K562 (cell line): Measurements from ENCODE around the gene NFYC. TPM values are rescaled to one million over a fixed set of nuclear protein-coding genes. Genes with fewer than 3 reads are reported as not detected.

Source experiments
- ATAC-seq: fragments of 200-7000 bp; cut with Tn5 transposase; 3 replicates; pipeline ENCODE4 v1.9.1; 2020; ENCODE audit warnings: moderate library complexity
- BruUV-seq: library from RNA; stranded (reverse); fragments of 400-500 nt; replicated peaks from 2 replicates; lab custom pipeline; 2021; lab: Mats Ljungman, UMichigan
- CTCF ChIA-PET: fragments of 300-600 bp; formaldehyde crosslinking; extraction: SDS; loops from one replicate; lab custom pipeline; 2021; ENCODE audit warnings: low intra/inter-chr PET ratio; lab: Yijun Ruan, JAX
- POLR2A ChIA-PET: fragments of 300-600, 350-650 bp; sonication (Branson Sonifier 250); formaldehyde crosslinking; extraction: SDS; loops from one replicate; lab custom pipeline; 2021; ENCODE audit warnings: antibody characterized with exemption, inconsistent platforms; lab: Yijun Ruan, JAX
- DNase-seq, 4 experiments: peaks; one replicate each; pipeline versions ENCODE4 v3.0.0 to v3.0.0-alpha.2; 2011 to 2018; ENCODE audit warnings: low spot score in 3 of 4, mixed read lengths in 3 of 4; ENCODE audit errors: extremely low read depth in 1 of 4
- FAIRE-seq: peaks from 2 replicates; lab custom pipeline; 2011; peaks lifted over from hg19 to GRCh38; lab: Jason Lieb, UNC
- H2AFZ ChIP-seq: 2 replicates; pipeline ENCODE4 v1.6.0; 2011; ENCODE audit warnings: low read depth, low read length, control low read depth, inconsistent platforms
- H3K27ac ChIP-seq: fragments of 200-600 bp; 3 replicates; pipeline ENCODE4 v1.8.0; 2011; ENCODE audit warnings: low read depth, mild to moderate bottlenecking, control low read depth, inconsistent platforms, low read length, moderate library complexity, mixed read lengths; ENCODE audit errors: extremely low read depth
- H3K27me3 ChIP-seq, 2 experiments: fragments of 300-600 bp in 1 of 2; 2 replicates in 1 of 2; 3 replicates in 1 of 2; pipeline versions ENCODE4 v1.6.0 to v1.8.0; 2011; ENCODE audit warnings: inconsistent platforms in 2 of 2, low read length in 2 of 2, mild to moderate bottlenecking in 1 of 2, mixed read lengths in 1 of 2, moderate library complexity in 1 of 2; ENCODE audit not compliant: control insufficient read depth in 2 of 2, insufficient read depth in 2 of 2
- H3K36me3 ChIP-seq: fragments of 300-600 bp; 3 replicates; pipeline ENCODE4 v1.8.0; 2011; ENCODE audit warnings: mild to moderate bottlenecking, low read length, inconsistent platforms; ENCODE audit not compliant: control insufficient read depth, insufficient read depth
- H3K4me1 ChIP-seq, 2 experiments: fragments of 200-600 bp in 1 of 2; replicated peaks in 1 of 2; 2 replicates in 1 of 2; 3 replicates in 1 of 2; pipeline versions ENCODE4 v1.5.1 to v1.8.0; 2011; ENCODE audit warnings: inconsistent platforms in 2 of 2, low read length in 2 of 2, mild to moderate bottlenecking in 1 of 2, mixed read lengths in 1 of 2, moderate library complexity in 1 of 2; ENCODE audit not compliant: control insufficient read depth in 2 of 2, insufficient read depth in 2 of 2
- H3K4me2 ChIP-seq: 2 replicates; pipeline ENCODE4 v1.6.1; 2011; ENCODE audit warnings: low read length, control low read depth, inconsistent platforms, mixed read lengths; ENCODE audit not compliant: insufficient read depth
- H3K4me3 ChIP-seq: fragments of 200-600 bp; sonication (generic), shearing (Covaris generic); 2 replicates; pipeline ENCODE4 v1.5.1; 2016; ENCODE audit warnings: control low read depth, inconsistent platforms
- H3K79me2 ChIP-seq: fragments of 200-600 bp; 3 replicates; pipeline ENCODE4 v1.8.0; 2011; ENCODE audit warnings: low read length, inconsistent platforms; ENCODE audit not compliant: control insufficient read depth, insufficient read depth
- H3K9ac ChIP-seq, 2 experiments: 2 replicates each; pipeline versions ENCODE4 v1.6.0 to v1.6.1; 2011; ENCODE audit warnings: low read depth in 2 of 2, low read length in 2 of 2, control low read depth in 1 of 2, inconsistent platforms in 1 of 2, mild to moderate bottlenecking in 1 of 2, mixed read lengths in 1 of 2; ENCODE audit not compliant: insufficient read depth in 1 of 2
- H3K9me1 ChIP-seq: one replicate; pipeline ENCODE4 v1.6.0; 2011; ENCODE audit warnings: inconsistent platforms, mild to moderate bottlenecking, low read length, moderate library complexity; ENCODE audit not compliant: control insufficient read depth, insufficient read depth
- H3K9me3 ChIP-seq: replicated peaks from 2 replicates; pipeline ENCODE4 v1.5.1; 2011; ENCODE audit warnings: low read depth, low read length, inconsistent platforms; ENCODE audit not compliant: control insufficient read depth, insufficient read depth
- H4K20me1 ChIP-seq: replicated peaks from 2 replicates; pipeline ENCODE4 v1.6.1; 2011; ENCODE audit warnings: low read length, inconsistent platforms, mixed read lengths; ENCODE audit not compliant: control insufficient read depth, insufficient read depth
- BMI1 ChIP-seq: fragments of 150-350 bp; IDR thresholded peaks from 2 replicates; pipeline ENCODE4 v1.6.1; 2014; ENCODE audit warnings: low read length
- HNRNPL ChIP-seq: fragments of 200-400 bp; formaldehyde crosslinking; IDR thresholded peaks from 2 replicates; pipeline ENCODE4 v1.6.1; 2017; ENCODE audit warnings: low read depth, mild to moderate bottlenecking, low read length
- RBM34 ChIP-seq: fragments of 200-400 bp; formaldehyde crosslinking; IDR thresholded peaks from 2 replicates; pipeline ENCODE4 v1.6.1; 2018; ENCODE audit warnings: low read length, borderline replicate concordance; ENCODE audit not compliant: insufficient read depth
- SMAD2 ChIP-seq: fragments of 150-350 bp; IDR thresholded peaks from 2 replicates; pipeline ENCODE4 v1.6.1; 2014; ENCODE audit warnings: low read depth, mild to moderate bottlenecking, low read length
- SPI1 ChIP-seq: IDR thresholded peaks from 2 replicates; pipeline ENCODE4 v1.6.1; 2011; ENCODE audit warnings: low read depth, low read length, control low read depth, borderline replicate concordance
- TCF15 ChIP-seq: fragments of 250-450 bp; sonication (Bioruptor Pico); IDR thresholded peaks from 2 replicates; pipeline ENCODE4 v1.8.0; 2022; ENCODE audit warnings: moderate library complexity, mild to moderate bottlenecking, inconsistent platforms
- ZEB2 ChIP-seq: fragments of 450-650 bp; IDR thresholded peaks from 2 replicates; pipeline ENCODE4 v1.6.1; 2016
- ZNF140 ChIP-seq: fragments of 250-450 bp; sonication (Bioruptor Pico); IDR thresholded peaks from 2 replicates; pipeline ENCODE4 v1.8.0; 2021; ENCODE audit warnings: moderate library complexity, mild to moderate bottlenecking, inconsistent platforms
- WGBS: fragments of 100-300 bp; shearing (Covaris generic); methylation state at CpG from one replicate; pipeline ENCODE4 v1.1.6; 2016; ENCODE audit warnings: low coverage, mixed read lengths; ENCODE audit not compliant: insufficient coverage; ENCODE audit errors: missing lambda C conversion rate; 5-methylcytosine and 5-hydroxymethylcytosine counted together
- in situ Hi-C: fragments of 300-500 bp; cut with MboI; formaldehyde crosslinking; loops from 4 replicates; pipeline ENCODE4 v1.15.0; 2018; ENCODE audit warnings: inconsistent platforms, mixed read lengths
- intact Hi-C: fragments of 100-400 bp; cut with micrococcal nuclease; formaldehyde crosslinking; loops from 2 replicates; pipeline ENCODE4 v1.14.2; 2022
- polyA plus RNA-seq, 8 experiments: library from polyadenylated mRNA; depleted of rRNA in 4 of 8; stranded (reverse) in 5 of 8; unstranded in 3 of 8; fragments of >200 nt; fragmentation: Nextera tagmentation in 2 of 8; fragmentation: Illumina TruSeq in 1 of 8; extraction: Ambion mirVana in 2 of 8; extraction: Trizol in 1 of 8; gene quantifications; 2 replicates each; pipeline versions ENCODE4 v1.2.1 to v1.2.3, GENCODE V29; 2011 to 2014; ENCODE audit warnings: inconsistent platforms in 1 of 8, missing spikeins in 1 of 8
- total RNA-seq, 7 experiments: library from RNA; depleted of rRNA in 6 of 7; stranded (reverse); fragments of >200 nt in 6 of 7; fragmentation: Illumina TruSeq in 2 of 7; extraction: Trizol in 2 of 7; gene quantifications; 2 replicates each; pipeline versions ENCODE4 v1.2.1 to v1.2.3, GENCODE V29; 2011 to 2021; ENCODE audit warnings: low replicate concordance in 1 of 7

NFYC gene
- total and polyA plus RNA-seq, 9 of the 15 experiments (the other 6 are each of a cell fraction or from before 2014, with no cell fraction given) = 4.8 to 59.8 (median 41.1) TPM

GRCh38 chr1:40797668-40798010 is 106.1 kb downstream of the NFYC start (continued):
- TF ChIP-seq BMI1 (no peak), RBM34 (no peak), ZEB2 (no peak), SMAD2 (no peak), ZNF140 (no peak), HNRNPL (no peak)
- TF ChIP-seq, all 486 proteins: peak for 0

DNA sequence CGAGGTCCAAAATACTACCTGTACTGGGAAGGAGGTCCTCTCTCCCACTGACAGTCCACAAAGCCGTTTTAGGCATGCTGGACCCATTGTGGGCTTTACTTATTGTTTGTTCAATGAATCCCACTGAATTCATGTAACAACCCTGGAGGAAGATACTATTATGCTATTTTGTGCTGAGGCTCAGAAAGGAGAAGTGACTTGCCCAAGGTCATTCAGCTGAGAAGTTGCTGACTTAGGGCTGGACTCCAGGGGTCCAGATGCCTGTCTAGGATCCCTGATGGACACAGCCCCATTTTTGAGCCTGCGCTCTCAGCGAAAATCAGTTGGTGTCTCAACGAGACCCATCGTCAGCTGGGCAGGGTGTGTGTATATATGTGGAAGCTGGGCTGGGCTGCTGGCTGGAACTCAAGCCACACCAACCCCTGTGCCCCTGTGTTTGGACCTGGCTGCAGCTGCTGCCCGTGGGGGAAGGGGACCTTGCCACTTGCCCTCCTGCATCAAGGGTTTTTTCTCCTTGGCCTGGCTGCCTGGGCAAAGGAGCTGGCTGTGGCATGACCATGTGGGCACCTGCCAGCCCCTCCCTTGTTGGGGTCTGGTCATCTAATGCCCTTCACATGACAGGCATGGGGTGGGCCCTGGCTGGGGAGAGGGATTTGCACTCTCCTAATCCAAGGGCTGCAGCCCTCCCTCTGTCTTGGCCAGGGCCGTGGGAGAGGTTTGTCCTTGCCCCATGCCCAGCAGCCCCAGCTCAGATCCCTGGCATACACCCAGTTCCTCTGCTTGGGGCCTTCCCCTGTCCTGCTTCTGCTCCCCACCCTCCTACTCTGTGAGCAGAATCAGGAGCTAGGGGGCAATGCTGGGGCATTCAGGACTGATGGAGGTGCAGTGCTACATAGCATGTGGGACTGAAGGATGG is 107.1 kb downstream of the NFYC start:
- 0 out of 2 replicates have a peak, but pooled peaks cover 3% of the 10 kb centered on the region for H4K20me1 ChIP-seq
- H3K27ac ChIP-seq = no peak overlapping the region
- in situ Hi-C loops (no loop called here), intact Hi-C loops (no loop called here)
- H3K9ac ChIP-seq = peak overlapping the region in 1 of 2 experiments; percentile 84; a peak in 2 of 4 replicates
- H3K4me3 ChIP-seq = no peak overlapping the region
- no peaks in the 10 kb centered on the region for H3K36me3 ChIP-seq
- ChIA-PET CTCF (no interaction called here), POLR2A (interaction anchor here (0.5 to 2.5 kb wide), 9 partner anchors 11 to 79 kb away, joined by 3 to 17 read pairs (median 4); partner anchors contain the start of gene CITED4)
- H3K27me3 ChIP-seq = no peaks in the 10 kb centered on the region
- TF ChIP-seq TCF15 (no peak), SPI1 (peak; percentile 82)
- WGBS = 54% methylated on average over 8 of the region's 8 CpGs
- H3K4me2 ChIP-seq = no peak overlapping the region
- no peak for DNase-seq
- H3K79me2 ChIP-seq = no peaks in the 10 kb centered on the region
- FAIRE-seq = no peak
- no TSS peak for BruUV-seq
- H3K9me3 ChIP-seq = no peaks in the 10 kb centered on the region
- H3K9me1 ChIP-seq = no peaks in the 10 kb centered on the region
- ATAC-seq = no peak
- H2AFZ ChIP-seq = no peak overlapping the region
- peaks cover 29 to 49% of the 10 kb centered on the region in 2 experiments for H3K4me1 ChIP-seq
